ENCODE measurements around the gene U2AF2. TPM values are rescaled to one million over a fixed set of nuclear protein-coding genes. Genes with fewer than 3 reads are reported as not detected.

U2AF2 gene
- total RNA-seq, 1 experiment from 2014 or later = 321 TPM

DNA sequence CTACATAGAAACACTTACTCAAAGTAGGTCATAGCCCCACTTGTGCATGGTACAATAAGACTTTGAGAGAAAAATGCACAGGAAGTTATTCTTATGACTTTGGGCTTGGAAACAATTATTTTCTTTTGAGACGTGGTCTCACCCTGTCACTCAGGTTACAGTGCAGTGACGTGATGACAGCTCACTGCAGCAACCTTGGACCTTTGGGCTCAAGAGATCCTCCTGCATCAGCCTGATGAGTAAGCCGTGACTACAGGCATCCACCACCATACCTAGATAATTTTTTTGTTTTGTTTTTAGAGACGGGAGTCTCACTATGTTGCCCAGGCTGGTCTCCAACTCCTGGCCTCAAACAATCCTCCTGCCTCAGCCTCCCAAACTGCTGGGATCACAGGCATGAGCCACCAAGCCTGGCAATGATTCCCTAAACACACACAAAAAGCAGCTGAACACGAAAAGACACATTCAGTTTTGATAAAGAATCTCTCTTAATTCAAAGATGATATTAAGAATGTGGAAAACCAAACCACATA is 65.4 kb downstream of the U2AF2 start:
- no peaks in the 10 kb centered on the region for H3K27me3 ChIP-seq (ENCODE audit: insufficient read depth, low read length)
- TF ChIP-seq, protein P1, sequence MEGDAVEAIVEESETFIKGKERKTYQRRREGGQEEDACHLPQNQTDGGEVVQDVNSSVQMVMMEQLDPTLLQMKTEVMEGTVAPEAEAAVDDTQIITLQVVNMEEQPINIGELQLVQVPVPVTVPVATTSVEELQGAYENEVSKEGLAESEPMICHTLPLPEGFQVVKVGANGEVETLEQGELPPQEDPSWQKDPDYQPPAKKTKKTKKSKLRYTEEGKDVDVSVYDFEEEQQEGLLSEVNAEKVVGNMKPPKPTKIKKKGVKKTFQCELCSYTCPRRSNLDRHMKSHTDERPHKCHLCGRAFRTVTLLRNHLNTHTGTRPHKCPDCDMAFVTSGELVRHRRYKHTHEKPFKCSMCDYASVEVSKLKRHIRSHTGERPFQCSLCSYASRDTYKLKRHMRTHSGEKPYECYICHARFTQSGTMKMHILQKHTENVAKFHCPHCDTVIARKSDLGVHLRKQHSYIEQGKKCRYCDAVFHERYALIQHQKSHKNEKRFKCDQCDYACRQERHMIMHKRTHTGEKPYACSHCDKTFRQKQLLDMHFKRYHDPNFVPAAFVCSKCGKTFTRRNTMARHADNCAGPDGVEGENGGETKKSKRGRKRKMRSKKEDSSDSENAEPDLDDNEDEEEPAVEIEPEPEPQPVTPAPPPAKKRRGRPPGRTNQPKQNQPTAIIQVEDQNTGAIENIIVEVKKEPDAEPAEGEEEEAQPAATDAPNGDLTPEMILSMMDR (conservative IDR thresholded peaks at IDR 0.05) = no peak
- no peak overlapping the region for H2BK120ac ChIP-seq (ENCODE audit: low read depth, low read length, poor library complexity, severe bottlenecking)
- H4K91ac ChIP-seq (ENCODE audit: insufficient read length, low read depth, low read length) = no peak overlapping the region
- H3K14ac ChIP-seq (ENCODE audit: insufficient read depth, low read length) = no peak overlapping the region
- Mint-ChIP-seq H3K27ac (no peak overlapping the region), H3K27me3 (ENCODE audit: low read depth) (peaks cover 11% of the 10 kb centered on the region), H3K36me3 (ENCODE audit: insufficient read depth in 1 of 3, low read depth in 3 of 3) (peaks cover 4 to 46% (median 10%) of the 10 kb centered on the region in 3 experiments; a peak in 6 of 7 replicates), H3K4me3 (no peak overlapping the region), H3K9me3 (peaks cover 88 to 93% of the 10 kb centered on the region in 2 experiments), H3K4me1 (no peaks in the 10 kb centered on the region)
- H3K9ac ChIP-seq (ENCODE audit: extremely low read depth, insufficient read length, low read length) = no peak overlapping the region
- H3K4ac ChIP-seq (ENCODE audit: low read depth, low read length) = no peak overlapping the region
- H2BK15ac ChIP-seq (ENCODE audit: low read depth, low read length) = no peak overlapping the region
- WGBS (ENCODE audit: extremely low coverage, insufficient read length, low lambda C conversion rate) = no CpG with 5 or more reads among the region's 5 CpGs
- H2BK12ac ChIP-seq (ENCODE audit: insufficient read length, low read depth, low read length) = no peak overlapping the region
- H3K18ac ChIP-seq (ENCODE audit: insufficient read length, low read depth, low read length) = no peak overlapping the region
- H4K8ac ChIP-seq (replicated peaks; ENCODE audit: insufficient read length, low read depth, low read length) = no peak overlapping the region
- H4K20me1 ChIP-seq (ENCODE audit: control insufficient read depth, insufficient read depth, insufficient read length) = no peaks in the 10 kb centered on the region
- H2AFZ ChIP-seq (ENCODE audit: low read length) = no peak overlapping the region
- peaks cover 78% of the 10 kb centered on the region for H3K9me3 ChIP-seq (ENCODE audit: control insufficient read depth, low read depth, low read length)
- H3K4me2 ChIP-seq (ENCODE audit: insufficient read depth, insufficient read length, low read length) = no peak overlapping the region
- H3K79me2 ChIP-seq (ENCODE audit: insufficient read depth, low read length) = no peaks in the 10 kb centered on the region
- no peak overlapping the region for H3K23ac ChIP-seq (ENCODE audit: insufficient read length, low read depth, low read length)
- no peaks in the 10 kb centered on the region for H3K79me1 ChIP-seq (ENCODE audit: insufficient read depth, low read depth, low read length, poor library complexity, severe bottlenecking)
- no peak overlapping the region for H3K27ac ChIP-seq (ENCODE audit: insufficient read length, low read depth, low read length)
- H2BK5ac ChIP-seq (ENCODE audit: insufficient read length, low read length) = no peak overlapping the region
- DNase-seq = no peak
- no peak overlapping the region for H3K56ac ChIP-seq (ENCODE audit: insufficient read length, low read depth, low read length)
- H2BK20ac ChIP-seq (ENCODE audit: low read depth, low read length, poor library complexity, severe bottlenecking) = no peak overlapping the region
- no peak overlapping the region for H4K5ac ChIP-seq (ENCODE audit: insufficient read length, low read depth, low read length)
- H2AK5ac ChIP-seq (ENCODE audit: insufficient read length, low read length) = no peak overlapping the region
- H3T11ph ChIP-seq (ENCODE audit: low read length) = no peak overlapping the region
- no peaks in the 10 kb centered on the region for H3K23me2 ChIP-seq (ENCODE audit: insufficient read length, low read depth, low read length, poor library complexity, severe bottlenecking)
- no peaks in the 10 kb centered on the region for H3K4me1 ChIP-seq (ENCODE audit: insufficient read depth, low read length)
